CD4-positive, alpha-beta T cell treated with Interleukin-2 at 100 ng/mL for 4 hours (primary cell): ENCODE results near the gene TUBA1C.

Experiments
- DNase-seq: peaks from one replicate; pipeline ENCODE4 v3.0.0-alpha.2; 2020; ENCODE audit warnings: low spot score

TUBA1C gene

GRCh38 chr12:49283541-49284429, 18.9 kb downstream of the TUBA1C start:
- no peak for DNase-seq

DNA sequence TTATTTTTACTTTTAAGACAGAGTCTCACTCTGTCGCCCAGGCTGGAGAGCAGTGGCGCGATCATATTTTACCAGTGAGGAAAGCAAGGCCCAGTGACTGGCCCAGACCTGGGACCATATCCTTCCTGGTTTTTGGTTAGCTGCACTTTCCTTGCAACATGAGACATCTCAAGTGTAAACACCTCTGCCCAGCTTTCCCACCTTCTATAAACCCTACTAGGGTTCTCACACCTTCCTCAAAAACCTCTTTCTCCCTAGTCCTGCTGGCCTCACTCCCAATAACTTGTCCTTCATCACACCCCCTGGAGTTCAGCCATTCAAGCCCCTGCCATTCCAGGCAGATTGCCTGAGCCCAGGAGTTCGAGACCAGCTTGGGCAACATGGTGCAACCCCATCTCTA, 19.8 kb downstream of the TUBA1C start:
- no peak for DNase-seq

- no peak for DNase-seq
Observed at GRCh38 chr12:49287876-49288275, 23.0 kb downstream of the TUBA1C start.

- peak; percentile 81 for DNase-seq
Observed at GRCh38 chr12:49288412-49288853, 23.6 kb downstream of the TUBA1C start.

DNA sequence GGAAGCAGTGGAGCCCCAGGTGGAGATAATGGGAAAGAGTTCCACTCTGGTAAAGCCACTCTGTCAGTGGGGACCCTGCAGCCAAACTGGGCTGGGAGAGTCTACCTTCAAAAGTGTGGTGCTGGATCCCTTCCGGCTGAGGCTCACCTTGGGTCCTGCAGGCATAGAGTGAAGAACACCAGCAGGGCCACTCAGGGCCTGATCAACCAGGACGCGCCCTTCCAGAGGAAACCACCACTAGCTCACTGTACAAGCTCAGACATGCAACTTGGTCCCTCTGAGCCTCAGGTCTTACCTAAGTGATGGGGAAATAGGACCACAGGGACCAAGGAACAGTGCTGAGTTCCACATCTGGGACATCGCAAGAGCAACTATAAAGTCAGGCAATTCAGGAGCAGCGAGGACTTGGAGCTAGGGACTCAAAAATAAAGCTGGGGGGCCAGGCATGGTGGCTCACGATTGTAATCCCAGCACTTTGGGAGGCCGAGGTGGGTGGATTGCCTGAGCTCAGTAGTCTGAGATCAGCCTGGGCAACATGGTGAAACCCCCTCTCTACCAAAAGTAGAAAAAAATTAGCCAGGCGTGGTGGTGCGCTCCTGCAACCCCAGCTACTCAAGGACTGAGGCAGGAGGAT, 24.2 kb downstream of the TUBA1C start:
- DNase-seq = no peak

DNA sequence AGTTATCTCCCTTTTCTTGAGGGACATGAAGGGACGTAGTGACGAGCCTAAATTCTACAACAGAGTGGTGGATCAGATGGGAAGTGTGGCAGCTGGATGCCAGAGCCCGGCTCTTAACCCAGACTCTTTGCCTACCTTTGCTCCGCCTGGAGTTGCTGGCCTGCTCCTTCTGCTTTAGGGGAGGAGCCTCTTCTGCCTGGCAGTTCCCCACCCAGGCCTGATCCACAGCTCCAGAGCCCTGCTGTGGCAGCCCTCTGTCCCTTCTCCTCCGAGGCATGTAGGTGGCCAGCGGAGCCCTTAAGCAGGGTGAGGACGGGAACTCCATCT, 27.8 kb downstream of the TUBA1C start:
- no peak for DNase-seq

DNA sequence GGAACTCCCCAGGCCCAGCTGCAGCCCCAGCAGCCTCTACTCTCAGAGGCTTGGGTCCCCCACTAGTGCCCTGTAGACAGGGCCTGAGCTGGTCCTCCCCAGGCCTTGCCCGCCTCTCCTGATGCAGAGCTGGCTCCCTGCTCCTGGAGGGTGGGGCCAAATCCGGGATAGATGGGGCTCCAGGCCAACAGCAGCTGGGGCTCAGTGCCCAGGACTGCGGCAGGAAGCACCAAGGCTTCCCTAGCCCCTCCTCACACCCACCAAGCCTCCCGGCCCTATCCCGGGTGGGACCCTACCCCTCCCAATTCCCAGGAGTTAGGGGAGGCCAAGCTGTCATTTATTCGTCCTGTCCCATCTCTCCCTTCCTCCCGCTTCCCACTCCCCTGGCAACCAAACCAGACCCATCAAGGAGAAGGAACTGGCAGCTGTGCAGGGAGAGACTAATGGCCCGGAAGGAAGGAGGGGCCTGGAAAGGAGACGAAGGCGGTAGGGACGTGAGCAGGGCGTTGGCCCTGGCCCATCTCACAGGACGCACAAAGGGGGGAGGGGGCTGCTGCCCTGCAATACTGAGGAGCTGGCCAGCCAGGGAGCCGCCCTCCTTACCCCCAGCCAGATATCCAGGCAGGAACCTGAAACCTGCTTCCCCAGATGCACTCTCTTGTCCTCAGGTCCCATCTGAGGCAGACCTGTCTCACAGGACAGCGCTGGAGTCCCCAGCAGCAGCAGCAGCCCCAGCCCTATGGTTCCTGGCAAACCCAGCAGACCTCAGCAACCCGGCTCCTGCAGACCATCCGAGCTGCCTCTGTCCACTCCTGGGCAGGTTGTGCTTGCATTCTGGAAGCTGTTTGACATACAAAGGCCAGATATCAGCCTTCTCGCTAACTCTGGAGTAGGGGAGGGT, 28.4 kb downstream of the TUBA1C start:
- no peak for DNase-seq

- DNase-seq = no peak
Observed at GRCh38 chr12:49294086-49294803, 29.4 kb downstream of the TUBA1C start.

- DNase-seq = no peak
Observed at GRCh38 chr12:49294804-49295081, 29.9 kb downstream of the TUBA1C start.

GRCh38 chr12:49295082-49295936, 30.4 kb downstream of the TUBA1C start, which contains the start of gene PRPH:
TSS of gene PRPH (plus strand) at chr12:49295147. CDS start at chr12:49295201, 54 bp downstream.
- no peak for DNase-seq

DNA sequence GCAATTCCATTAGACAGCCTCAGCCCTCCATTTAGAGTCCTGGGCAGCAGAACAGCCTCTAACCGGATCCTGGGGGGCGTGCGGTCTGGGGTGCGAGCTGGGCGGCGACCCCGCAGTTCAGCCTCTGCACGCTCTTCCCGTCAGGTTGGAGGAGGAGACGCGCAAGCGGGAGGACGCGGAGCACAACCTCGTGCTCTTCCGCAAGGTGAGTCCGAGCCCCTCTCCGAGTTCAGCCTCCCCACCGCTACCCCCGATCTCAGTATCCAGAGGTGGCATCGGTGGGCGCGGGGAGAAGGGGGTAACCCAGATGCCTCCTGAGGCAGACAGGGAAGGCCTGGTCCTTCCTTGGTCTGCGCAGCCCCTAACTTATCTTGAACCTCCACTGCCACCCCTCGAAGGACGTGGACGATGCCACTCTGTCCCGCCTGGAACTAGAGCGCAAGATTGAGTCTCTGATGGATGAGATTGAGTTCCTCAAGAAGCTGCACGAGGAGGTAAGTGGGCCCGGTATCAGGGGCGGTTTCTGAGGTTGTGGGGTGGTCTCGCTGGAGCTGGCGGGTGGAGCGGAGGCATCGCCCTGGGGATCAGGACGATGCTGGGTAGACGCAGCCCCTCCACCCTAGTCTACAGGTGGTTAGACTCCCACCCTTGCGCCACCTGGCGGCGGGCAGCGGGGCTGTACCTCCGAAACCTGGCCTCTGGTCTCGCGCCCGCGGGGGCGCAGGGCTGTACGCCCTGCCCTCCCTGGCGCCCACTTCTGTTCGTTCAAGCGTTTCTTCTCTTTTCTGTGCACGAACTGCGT, 31.4 kb downstream of the TUBA1C start:
- peak; percentile 60 for DNase-seq

GRCh38 chr12:49296836-49297694, 32.2 kb downstream of the TUBA1C start:
- DNase-seq = peak; percentile 17

DNA sequence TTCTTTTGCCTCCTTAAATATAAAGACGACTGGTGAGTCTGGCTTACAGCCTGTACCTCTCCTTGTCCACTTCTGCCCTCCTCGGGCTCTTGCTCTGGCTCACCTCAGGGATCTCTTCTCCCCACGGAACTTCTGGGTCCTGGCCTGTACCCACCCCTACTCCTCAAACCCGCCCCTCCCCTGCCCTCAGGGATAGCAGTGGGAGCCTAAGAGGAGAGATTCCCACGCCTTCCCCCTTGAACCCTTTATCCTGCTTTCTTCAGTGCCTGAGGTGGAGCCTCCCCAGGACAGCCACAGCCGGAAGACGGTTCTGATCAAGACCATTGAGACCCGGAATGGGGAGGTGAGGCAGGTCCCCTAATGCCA, 32.8 kb downstream of the TUBA1C start:
- no peak for DNase-seq

DNA sequence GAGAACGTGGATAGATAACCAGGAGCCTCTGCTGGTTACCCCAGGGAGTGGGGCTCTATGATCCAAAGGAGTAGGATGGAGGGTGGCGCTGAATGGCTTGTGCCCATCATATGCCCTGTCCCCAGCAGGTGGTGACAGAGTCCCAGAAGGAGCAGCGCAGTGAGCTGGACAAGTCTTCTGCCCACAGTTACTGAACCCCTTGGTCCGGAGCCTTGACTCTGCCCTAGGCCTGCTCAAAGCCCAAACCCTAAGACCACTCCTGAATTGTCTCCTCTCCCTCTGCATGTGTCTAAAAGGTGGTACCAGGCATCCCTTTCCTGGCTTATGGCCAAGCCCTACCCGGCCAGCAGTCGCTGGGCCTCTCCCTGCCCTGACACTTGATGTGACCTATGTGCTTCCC, 33.3 kb downstream of the TUBA1C start:
- no peak for DNase-seq

- DNase-seq = no peak
Observed at GRCh38 chr12:49301760-49302159, 36.9 kb downstream of the TUBA1C start.

DNA sequence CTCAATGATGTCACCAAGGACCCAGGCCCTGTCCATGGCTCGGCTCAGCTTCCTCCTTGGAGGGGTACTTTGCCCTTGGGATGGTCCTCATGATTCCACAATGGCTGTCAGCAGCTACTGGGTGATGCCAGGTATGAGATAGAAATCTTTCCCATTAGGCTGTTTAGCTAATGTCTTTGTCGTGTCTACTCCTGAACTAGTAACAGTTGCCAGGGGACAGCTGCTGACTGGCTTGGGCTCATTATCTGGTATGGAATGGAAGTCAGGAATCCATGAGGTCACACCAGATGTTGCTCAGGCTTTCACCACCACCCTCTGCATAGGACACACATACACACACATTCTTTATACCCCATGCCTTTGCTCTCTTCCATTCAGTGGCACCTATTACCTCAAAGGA, 39.3 kb downstream of the TUBA1C start:
- DNase-seq = no peak

DNA sequence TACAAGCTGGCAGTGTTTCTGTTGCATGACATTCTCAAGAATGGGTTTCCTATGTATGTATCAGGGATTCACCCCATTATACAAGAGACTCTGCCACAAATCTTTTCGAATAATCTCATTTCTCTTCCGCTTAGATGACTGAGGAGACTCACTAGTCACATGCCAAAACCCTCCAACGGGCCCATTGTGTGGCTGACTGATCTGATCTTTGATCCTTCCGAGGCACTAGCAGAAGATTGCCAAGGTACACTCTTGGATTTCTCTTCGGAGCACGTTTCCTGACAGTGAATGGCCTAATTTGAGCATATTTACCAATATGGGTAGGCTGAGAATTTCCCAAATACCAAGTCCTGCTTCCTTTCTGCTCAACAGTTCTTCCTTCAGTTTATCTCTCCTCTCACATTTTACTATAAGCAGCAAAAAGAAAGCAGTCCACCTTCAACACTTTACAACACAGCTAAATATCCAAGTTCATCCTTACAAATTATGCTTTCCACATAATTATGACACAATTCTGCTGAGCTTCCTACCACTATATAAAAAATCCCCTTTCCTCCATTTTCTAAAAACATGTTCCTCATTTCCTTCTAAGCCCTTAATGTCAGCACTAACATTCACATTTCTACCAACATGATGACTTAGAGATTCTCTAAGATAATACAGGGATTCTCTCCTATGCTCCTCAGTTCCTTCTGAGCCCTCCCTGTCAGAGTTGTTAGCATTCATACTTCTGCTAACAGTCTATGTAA, 41.1 kb downstream of the TUBA1C start:
- DNase-seq = no peak

DNA sequence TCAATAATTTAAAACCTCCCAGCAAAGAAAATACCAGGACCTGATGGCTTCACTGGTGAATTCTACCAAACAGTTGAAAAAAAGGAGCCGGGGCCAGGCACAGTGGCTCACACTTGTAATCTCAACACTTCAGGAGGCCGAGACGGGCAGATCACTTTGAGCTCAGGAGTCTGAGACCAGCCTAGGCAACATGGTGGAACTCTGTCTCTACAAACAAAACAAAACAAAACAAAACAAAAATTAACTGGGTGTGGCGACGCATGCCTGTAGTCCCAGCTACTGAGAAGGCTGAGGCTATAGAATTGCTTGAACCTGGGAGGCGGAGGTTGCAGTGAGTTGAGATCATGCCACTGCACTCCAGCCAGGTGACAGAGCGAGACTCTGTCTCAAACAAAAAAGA, 44.5 kb downstream of the TUBA1C start:
- no peak for DNase-seq
